Measurements from ENCODE around the gene MT1M. TPM values are rescaled to one million over a fixed set of nuclear protein-coding genes. Genes with fewer than 3 reads are reported as not detected.
A peak's percentile ranks its signal among the peaks of the same experiment; 100 is the strongest.
"Not testable (repeated sequence)": the region's sequence is repeated elsewhere in the genome, so short reads cannot be mapped to it uniquely, and the experiment has no call there.

The MT1M gene
- total RNA-seq, 1 donor from 2014 or later: 1.2 TPM

- Mint-ChIP-seq H3K27me3 (ENCODE audit: unreplicated experiment) (no peaks in the 10 kb centered on the region), H3K27ac (ENCODE audit: unreplicated experiment) (no peak overlapping the region), H3K4me3 (ENCODE audit: unreplicated experiment) (no peak overlapping the region), H3K4me1 (ENCODE audit: unreplicated experiment) (peaks cover 26% of the 10 kb centered on the region), H3K9me3 (ENCODE audit: unreplicated experiment) (no peaks in the 10 kb centered on the region), H3K36me3 (ENCODE audit: unreplicated experiment) (no peaks in the 10 kb centered on the region)
- no peak for DNase-seq (ENCODE audit: extremely low spot score, unreplicated experiment)
- TF ChIP-seq CTCF (IDR thresholded peaks at IDR 0.05): no peak
These were observed 14.3 kb upstream of the MT1M start for GRCh38 chr16:56618138-56618537.

- Mint-ChIP-seq H3K27ac (ENCODE audit: unreplicated experiment) (no peak overlapping the region), H3K4me1 (ENCODE audit: unreplicated experiment) (peaks cover 18% of the 10 kb centered on the region), H3K27me3 (ENCODE audit: unreplicated experiment) (no peaks in the 10 kb centered on the region), H3K9me3 (ENCODE audit: unreplicated experiment) (no peaks in the 10 kb centered on the region), H3K36me3 (ENCODE audit: unreplicated experiment) (no peaks in the 10 kb centered on the region), H3K4me3 (ENCODE audit: unreplicated experiment) (no peak overlapping the region)
- no peak for TF ChIP-seq CTCF (IDR thresholded peaks at IDR 0.05)
- DNase-seq (ENCODE audit: extremely low spot score, unreplicated experiment): no peak
These were observed 12.0 kb upstream of the MT1M start for GRCh38 chr16:56620339-56620897.

- H3K36me3 Mint-ChIP-seq (ENCODE audit: unreplicated experiment); H3K4me3 Mint-ChIP-seq (ENCODE audit: unreplicated experiment); H3K27ac Mint-ChIP-seq (ENCODE audit: unreplicated experiment); H3K9me3 Mint-ChIP-seq (ENCODE audit: unreplicated experiment); DNase-seq (ENCODE audit: extremely low spot score, unreplicated experiment); H3K27me3 Mint-ChIP-seq (ENCODE audit: unreplicated experiment): not testable (repeated sequence)
- peaks cover 29% of the 10 kb centered on the region for H3K4me1 Mint-ChIP-seq (ENCODE audit: unreplicated experiment)
These were observed 10.6 kb upstream of the MT1M start for GRCh38 chr16:56621665-56622445.

GRCh38 chr16:56623184-56623583 lies 9.3 kb upstream of the MT1M start:
- H3K36me3 Mint-ChIP-seq (ENCODE audit: unreplicated experiment); H3K27me3 Mint-ChIP-seq (ENCODE audit: unreplicated experiment); H3K9me3 Mint-ChIP-seq (ENCODE audit: unreplicated experiment); H3K27ac Mint-ChIP-seq (ENCODE audit: unreplicated experiment); H3K4me3 Mint-ChIP-seq (ENCODE audit: unreplicated experiment); DNase-seq (ENCODE audit: extremely low spot score, unreplicated experiment): not testable (repeated sequence)
- H3K4me1 Mint-ChIP-seq (ENCODE audit: unreplicated experiment): peaks cover 32% of the 10 kb centered on the region

GRCh38 chr16:56623637-56624036 lies 8.8 kb upstream of the MT1M start:
- DNase-seq (ENCODE audit: extremely low spot score, unreplicated experiment): no peak
- Mint-ChIP-seq H3K4me3 (ENCODE audit: unreplicated experiment) (no peak overlapping the region), H3K9me3 (ENCODE audit: unreplicated experiment) (no peaks in the 10 kb centered on the region), H3K4me1 (ENCODE audit: unreplicated experiment) (peaks cover 33% of the 10 kb centered on the region), H3K27me3 (ENCODE audit: unreplicated experiment) (no peaks in the 10 kb centered on the region), H3K27ac (ENCODE audit: unreplicated experiment) (no peak overlapping the region), H3K36me3 (ENCODE audit: unreplicated experiment) (no peaks in the 10 kb centered on the region)
- TF ChIP-seq CTCF (IDR thresholded peaks at IDR 0.05): no peak

- H3K27me3 Mint-ChIP-seq (ENCODE audit: unreplicated experiment): no peaks in the 10 kb centered on the region
These were observed 7.1 kb upstream of the MT1M start, which contains the start of gene MT1E for GRCh38 chr16:56625140-56625942. Gene MT1E (plus strand): TSS chr16:56625781. CDS start chr16:56625852, 71 bp downstream.

More at GRCh38 chr16:56625140-56625942, 7.1 kb upstream of the MT1M start, which contains the start of gene MT1E:
- Mint-ChIP-seq H3K36me3 (ENCODE audit: unreplicated experiment) (no peaks in the 10 kb centered on the region), H3K4me3 (ENCODE audit: unreplicated experiment) (peak within 1 kb of the TSS; percentile 79), H3K4me1 (ENCODE audit: unreplicated experiment) (peaks cover 34% of the 10 kb centered on the region), H3K9me3 (ENCODE audit: unreplicated experiment) (no peaks in the 10 kb centered on the region), H3K27ac (ENCODE audit: unreplicated experiment) (peak within 1 kb of the TSS; percentile 83)
- TF ChIP-seq CTCF (IDR thresholded peaks at IDR 0.05): no peak
- DNase-seq (ENCODE audit: extremely low spot score, unreplicated experiment): no peak

Measured in osteocyte (in vitro differentiated cells).